Measurements from ENCODE around the gene GTF2F2.

- TF ChIP-seq CTCF (IDR thresholded peaks at IDR 0.05), result no peak
- no peak for TF ChIP-seq POLR2AphosphoS5 (IDR thresholded peaks at IDR 0.05; ENCODE audit: low read depth, low read length)
- TF ChIP-seq REST (IDR thresholded peaks at IDR 0.05; ENCODE audit: insufficient read depth in 1 of 2, low read depth in 2 of 2, low read length in 1 of 2), result no peak
- no peak for TF ChIP-seq TCF7L2 (IDR thresholded peaks at IDR 0.05; ENCODE audit: low read depth, low read length)
- no peak for TF ChIP-seq SIN3A (IDR thresholded peaks at IDR 0.05; ENCODE audit: borderline replicate concordance, insufficient read depth, low read depth, low read length)
Observed at GRCh38 chr13:45243077-45243476, 122.8 kb downstream of the GTF2F2 start.

All from Panc1 (cell line).